ENCODE measurements around the gene PRPF19. TPM values are rescaled to one million over a fixed set of nuclear protein-coding genes. Genes with fewer than 3 reads are reported as not detected.
A peak's percentile ranks its signal among the peaks of the same experiment; 100 is the strongest.

PRPF19 gene
- total RNA-seq, 1 experiment from 2014 or later = 79.3 TPM

DNA sequence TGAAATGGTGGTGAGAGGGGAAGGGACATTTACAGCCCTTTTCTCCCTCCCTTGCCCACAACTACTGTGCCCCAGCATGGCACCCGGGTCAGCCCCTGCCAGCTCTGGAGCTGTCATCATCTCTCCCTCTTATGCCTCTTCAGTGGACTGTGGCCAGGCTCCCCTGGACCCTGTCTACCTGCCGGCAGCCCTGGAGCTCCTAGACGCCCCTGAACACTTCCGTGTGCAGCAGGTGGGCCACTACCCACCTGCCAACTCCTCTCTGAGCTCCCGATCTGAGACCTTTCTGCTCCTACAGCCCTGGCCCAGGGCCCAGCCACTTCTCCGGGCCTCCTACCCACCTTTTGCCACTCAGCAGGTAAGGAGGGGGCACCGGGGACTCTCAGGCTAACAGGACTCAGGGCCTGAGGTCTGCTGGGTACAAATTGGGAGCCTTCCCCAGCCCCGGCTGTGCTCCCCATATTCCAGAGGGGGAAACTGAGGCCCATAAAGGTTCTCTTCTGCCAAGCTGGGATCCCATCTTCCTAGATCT, 20.7 kb upstream of the PRPF19 start:
- in situ Hi-C loops (cut with HindIII; ENCODE audit: low pct_unique_long_range_greater_than_20kb, low sequenced_read_pairs) = no loop called here

GRCh38 chr11:60926500-60926899, 20.1 kb upstream of the PRPF19 start:
- in situ Hi-C loops (cut with HindIII; ENCODE audit: low pct_unique_long_range_greater_than_20kb, low sequenced_read_pairs) = no loop called here
- no peak for DNase-seq (ENCODE audit: low read depth)

More for the DNA sequence above, 20.7 kb upstream of the PRPF19 start:
- DNase-seq (ENCODE audit: low read depth) = no peak

GRCh38 chr11:60925868-60926267, 19.5 kb upstream of the PRPF19 start:
- in situ Hi-C loops (cut with HindIII; ENCODE audit: low pct_unique_long_range_greater_than_20kb, low sequenced_read_pairs) = no loop called here
- peak; percentile 69 for DNase-seq (ENCODE audit: low read depth)

GRCh38 chr11:60924906-60925853, 18.8 kb upstream of the PRPF19 start:
- in situ Hi-C loops (cut with HindIII; ENCODE audit: low pct_unique_long_range_greater_than_20kb, low sequenced_read_pairs) = no loop called here

GRCh38 chr11:60924110-60924905, 17.9 kb upstream of the PRPF19 start, which contains the start of gene TMEM132A:
TMEM132A (plus strand) TSS chr11:60924460; CDS start chr11:60924634, 174 bp downstream.
- in situ Hi-C loops (cut with HindIII; ENCODE audit: low pct_unique_long_range_greater_than_20kb, low sequenced_read_pairs) = no loop called here
- DNase-seq (ENCODE audit: low read depth) = peak; percentile 61

More at GRCh38 chr11:60924906-60925853, 18.8 kb upstream of the PRPF19 start:
- DNase-seq (ENCODE audit: low read depth) = no peak

DNA sequence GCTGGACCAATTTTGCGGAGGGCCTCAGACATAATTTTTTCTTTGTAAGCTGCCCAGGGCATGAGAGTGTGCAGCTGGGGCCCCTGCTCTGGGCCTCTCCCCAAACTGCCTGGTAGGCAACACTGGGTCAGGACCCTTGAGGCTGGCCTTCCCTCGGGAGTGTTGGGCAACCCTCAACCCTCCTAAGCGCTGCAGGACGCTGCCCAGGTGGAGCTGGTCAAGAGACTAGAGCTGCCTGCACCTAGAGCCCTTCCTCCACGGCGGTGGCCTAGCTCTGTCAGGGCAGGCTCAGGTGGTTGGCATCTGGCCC, 17.4 kb upstream of the PRPF19 start:
- in situ Hi-C loops (cut with HindIII; ENCODE audit: low pct_unique_long_range_greater_than_20kb, low sequenced_read_pairs) = no loop called here

GRCh38 chr11:60923326-60923725, 16.9 kb upstream of the PRPF19 start:
- in situ Hi-C loops (cut with HindIII; ENCODE audit: low pct_unique_long_range_greater_than_20kb, low sequenced_read_pairs) = no loop called here

More for the DNA sequence above, 17.4 kb upstream of the PRPF19 start:
- no peak for DNase-seq (ENCODE audit: low read depth)

GRCh38 chr11:60922906-60923305, 16.5 kb upstream of the PRPF19 start:
- in situ Hi-C loops (cut with HindIII; ENCODE audit: low pct_unique_long_range_greater_than_20kb, low sequenced_read_pairs) = no loop called here

More at GRCh38 chr11:60923326-60923725, 16.9 kb upstream of the PRPF19 start:
- DNase-seq (ENCODE audit: low read depth) = no peak

DNA sequence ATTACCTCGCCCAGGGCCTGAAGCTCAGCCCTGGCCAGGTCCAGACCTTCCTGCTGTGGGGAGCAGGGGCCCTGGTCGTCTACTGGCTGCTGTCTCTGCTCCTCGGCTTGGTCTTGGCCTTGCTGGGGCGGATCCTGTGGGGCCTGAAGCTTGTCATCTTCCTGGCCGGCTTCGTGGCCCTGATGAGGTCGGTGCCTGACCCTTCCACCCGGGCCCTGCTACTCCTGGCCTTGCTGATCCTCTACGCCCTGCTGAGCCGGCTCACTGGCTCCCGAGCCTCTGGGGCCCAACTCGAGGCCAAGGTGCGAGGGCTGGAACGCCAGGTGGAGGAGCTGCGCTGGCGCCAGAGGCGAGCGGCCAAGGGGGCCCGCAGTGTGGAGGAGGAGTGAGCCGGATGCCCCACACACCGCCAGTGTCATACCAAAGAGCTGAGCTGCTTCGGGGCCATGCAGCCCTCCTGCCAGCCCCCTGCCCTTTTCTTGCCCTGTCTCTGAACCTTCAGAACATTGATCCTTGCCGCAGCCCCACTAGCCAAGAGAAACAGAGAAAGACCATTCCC, 15.5 kb upstream of the PRPF19 start:
- in situ Hi-C loops (cut with HindIII; ENCODE audit: low pct_unique_long_range_greater_than_20kb, low sequenced_read_pairs) = no loop called here
- DNase-seq (ENCODE audit: low read depth) = no peak

More at GRCh38 chr11:60922906-60923305, 16.5 kb upstream of the PRPF19 start:
- no peak for DNase-seq (ENCODE audit: low read depth)

GRCh38 chr11:60921259-60921658, 14.9 kb upstream of the PRPF19 start:
- DNase-seq (ENCODE audit: low read depth) = no peak
- in situ Hi-C loops (cut with HindIII; ENCODE audit: low pct_unique_long_range_greater_than_20kb, low sequenced_read_pairs) = no loop called here

GRCh38 chr11:60919956-60920355, 13.6 kb upstream of the PRPF19 start:
- no peak for DNase-seq (ENCODE audit: low read depth)
- in situ Hi-C loops (cut with HindIII; ENCODE audit: low pct_unique_long_range_greater_than_20kb, low sequenced_read_pairs) = no loop called here

GRCh38 chr11:60919320-60919719, 12.9 kb upstream of the PRPF19 start:
- in situ Hi-C loops (cut with HindIII; ENCODE audit: low pct_unique_long_range_greater_than_20kb, low sequenced_read_pairs) = no loop called here
- no peak for DNase-seq (ENCODE audit: low read depth)

DNA sequence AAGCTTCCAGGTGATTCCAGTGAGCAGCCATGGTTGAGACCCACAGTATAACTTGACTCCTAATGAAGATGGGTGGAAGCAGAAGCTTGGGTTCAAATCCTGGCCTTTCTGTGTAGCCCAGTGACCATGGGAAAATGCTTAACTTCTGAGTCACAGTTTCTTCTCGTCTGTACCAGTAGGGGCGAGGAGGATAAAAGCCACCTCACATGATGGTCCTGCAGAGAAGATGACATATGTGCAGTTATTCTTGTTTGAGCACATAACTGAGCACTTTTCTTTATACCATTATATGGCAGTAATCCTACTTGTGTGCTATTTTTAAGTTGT, 12.5 kb upstream of the PRPF19 start:
- DNase-seq (ENCODE audit: low read depth) = no peak
- in situ Hi-C loops (cut with HindIII; ENCODE audit: low pct_unique_long_range_greater_than_20kb, low sequenced_read_pairs) = no loop called here

GRCh38 chr11:60918251-60918938, 12.0 kb upstream of the PRPF19 start:
- no peak for DNase-seq (ENCODE audit: low read depth)
- in situ Hi-C loops (cut with HindIII; ENCODE audit: low pct_unique_long_range_greater_than_20kb, low sequenced_read_pairs) = no loop called here

- no peak for DNase-seq (ENCODE audit: low read depth)
- in situ Hi-C loops (cut with HindIII; ENCODE audit: low pct_unique_long_range_greater_than_20kb, low sequenced_read_pairs) = no loop called here
Measured at GRCh38 chr11:60917267-60917666, 10.9 kb upstream of the PRPF19 start.

DNA sequence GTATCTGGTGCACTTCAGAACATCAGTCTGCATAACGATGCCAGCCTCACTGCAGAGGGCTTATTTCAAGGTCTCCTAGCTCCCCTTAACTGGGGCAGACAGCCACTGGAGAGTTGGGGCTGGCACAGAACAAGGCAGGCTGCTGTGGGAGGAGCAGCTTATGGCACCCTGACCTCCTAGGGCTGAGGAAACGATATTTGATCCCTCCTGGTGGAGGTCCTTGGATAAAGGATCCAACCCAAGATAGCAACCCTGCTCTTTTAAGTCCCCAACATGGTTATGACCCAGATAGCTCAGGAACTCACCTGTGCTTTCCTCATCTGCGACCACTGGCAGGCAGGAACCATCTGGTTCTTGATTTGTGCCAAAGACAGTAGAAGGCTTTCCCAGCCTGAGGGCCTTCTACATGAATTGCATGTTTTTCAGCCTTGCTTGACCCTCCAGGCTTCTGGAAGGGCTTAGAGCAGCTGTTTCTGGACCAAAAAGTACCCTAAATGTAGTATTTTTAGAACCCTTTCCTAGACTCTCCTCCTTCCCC, 10.4 kb upstream of the PRPF19 start:
- DNase-seq (ENCODE audit: low read depth) = no peak
- in situ Hi-C loops (cut with HindIII; ENCODE audit: low pct_unique_long_range_greater_than_20kb, low sequenced_read_pairs) = no loop called here

GRCh38 chr11:60915248-60915914, 9.0 kb upstream of the PRPF19 start:
- peak; percentile 71 for DNase-seq (ENCODE audit: low read depth)
- in situ Hi-C loops (cut with HindIII; ENCODE audit: low pct_unique_long_range_greater_than_20kb, low sequenced_read_pairs) = no loop called here
